Left lung (tissue), 10 donors: ENCODE measurements around the gene KCNK3. TPM values are rescaled to one million over a fixed set of nuclear protein-coding genes. Genes with fewer than 3 reads are reported as not detected.

ENCODE experiments used
- ATAC-seq: fragments of 200-7000 bp; cut with Tn5 transposase; one replicate; pipeline ENCODE4 v1.9.1; 2020; ENCODE audit warnings: moderate library complexity
- DNase-seq, 4 donors: peaks; one replicate each; pipeline ENCODE4 v3.0.0-alpha.2; 2013 to 2020
- H3K27ac ChIP-seq, 2 donors: fragments of 200-600 bp; sonication (generic) in 1 of 2; one replicate each; pipeline versions ENCODE4 v1.5.0 to v1.8.0; 2020 to 2021
- H3K27me3 ChIP-seq, 2 donors: fragments of 200-600 bp; sonication (generic) in 1 of 2; one replicate each; pipeline versions ENCODE4 v1.5.0 to v1.8.0; 2020 to 2021
- H3K36me3 ChIP-seq, 2 donors: fragments of 200-600 bp; sonication (generic) in 1 of 2; one replicate each; pipeline versions ENCODE4 v1.5.0 to v1.8.0; 2020 to 2021
- H3K4me1 ChIP-seq, 2 donors: fragments of 200-600 bp; one replicate each; pipeline ENCODE4 v1.8.0; 2021
- H3K4me3 ChIP-seq, 2 donors: fragments of 200-600 bp; sonication (generic) in 1 of 2; one replicate each; pipeline versions ENCODE4 v1.5.0 to v1.8.0; 2020 to 2021; ENCODE audit warnings: mild to moderate bottlenecking in 1 of 2
- H3K9me3 ChIP-seq, 2 donors: fragments of 200-600 bp; sonication (generic) in 1 of 2; one replicate each; pipeline versions ENCODE4 v1.5.0 to v1.8.0; 2020 to 2021
- intact Hi-C, 2 donors: fragments of 100-400 bp; cut with DNase I; formaldehyde crosslinking; loops; one replicate each; pipeline versions ENCODE4 v1.11.2 to v1.14.2; 2022
- polyA plus RNA-seq, 6 donors: library from polyadenylated mRNA; unstranded; fragments of 120-200 nt; gene quantifications; one replicate each; pipeline ENCODE4 v1.2.1, GENCODE V29; 2013; ENCODE audit not compliant: insufficient read length in 6 of 6
- total RNA-seq, 2 donors: library from RNA; stranded (reverse); fragmentation: NEBNext Ultra II Directional; extraction: Animal tissue kit (Norgen Biotek cat#: 25700); gene quantifications; one replicate each; pipeline ENCODE4 v1.2.1, GENCODE V29; 2021
- TF ChIP-seq, protein P1 (sequence below), 2 donors: fragments of 200-600 bp; sonication (generic) in 1 of 2; IDR thresholded peaks; one replicate each; pipeline versions ENCODE4 v1.5.0 to v1.8.0; 2021; ENCODE audit warnings: antibody characterized with exemption in 2 of 2
- donor health status: DM: no; HTN: yes; CAD: no.
- donor health status: DM: no; HTN: no; CAD: no.

KCNK3 gene
- total and polyA plus RNA-seq, 8 donors, result 17.8 to 34.9 (median 28.3) TPM

DNA sequence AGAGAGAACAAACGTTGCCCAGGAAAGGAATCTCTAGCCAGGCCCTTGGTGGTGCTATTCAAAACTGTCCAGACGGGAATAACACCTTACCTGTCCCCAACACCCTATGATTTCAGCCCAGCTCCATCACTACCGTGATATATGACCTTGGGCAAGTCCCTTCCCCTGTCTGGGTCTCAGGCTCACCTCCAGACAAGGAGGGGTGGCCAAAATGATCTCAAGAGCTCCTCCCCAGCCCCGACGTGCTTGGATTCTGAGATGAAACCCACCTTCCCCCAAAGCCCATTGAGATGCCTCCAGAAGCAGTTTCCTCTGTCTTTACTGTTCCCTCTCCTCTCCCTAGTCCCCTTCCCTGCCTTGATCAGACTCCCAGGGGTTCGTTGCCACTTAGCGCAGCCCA is 1.5 kb downstream of the KCNK3 start:
- Histone ChIP-seq H3K27ac (no peak overlapping the region), H3K27me3 (peaks cover 17 to 92% of the 10 kb centered on the region in 2 donors), H3K36me3 (no peaks in the 10 kb centered on the region), H3K9me3 (no peaks in the 10 kb centered on the region), H3K4me3 (peak overlapping the region in 1 of 2 donors; percentile 31), H3K4me1 (peaks cover 6 to 12% of the 10 kb centered on the region in 2 donors)
- TF ChIP-seq, protein P1, sequence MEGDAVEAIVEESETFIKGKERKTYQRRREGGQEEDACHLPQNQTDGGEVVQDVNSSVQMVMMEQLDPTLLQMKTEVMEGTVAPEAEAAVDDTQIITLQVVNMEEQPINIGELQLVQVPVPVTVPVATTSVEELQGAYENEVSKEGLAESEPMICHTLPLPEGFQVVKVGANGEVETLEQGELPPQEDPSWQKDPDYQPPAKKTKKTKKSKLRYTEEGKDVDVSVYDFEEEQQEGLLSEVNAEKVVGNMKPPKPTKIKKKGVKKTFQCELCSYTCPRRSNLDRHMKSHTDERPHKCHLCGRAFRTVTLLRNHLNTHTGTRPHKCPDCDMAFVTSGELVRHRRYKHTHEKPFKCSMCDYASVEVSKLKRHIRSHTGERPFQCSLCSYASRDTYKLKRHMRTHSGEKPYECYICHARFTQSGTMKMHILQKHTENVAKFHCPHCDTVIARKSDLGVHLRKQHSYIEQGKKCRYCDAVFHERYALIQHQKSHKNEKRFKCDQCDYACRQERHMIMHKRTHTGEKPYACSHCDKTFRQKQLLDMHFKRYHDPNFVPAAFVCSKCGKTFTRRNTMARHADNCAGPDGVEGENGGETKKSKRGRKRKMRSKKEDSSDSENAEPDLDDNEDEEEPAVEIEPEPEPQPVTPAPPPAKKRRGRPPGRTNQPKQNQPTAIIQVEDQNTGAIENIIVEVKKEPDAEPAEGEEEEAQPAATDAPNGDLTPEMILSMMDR (IDR thresholded peaks at IDR 0.05), result no peak
- DNase-seq, result peak in 1 of 4 donors; percentile 10
- intact Hi-C loops, result no loop called here
- no peak for ATAC-seq

DNA sequence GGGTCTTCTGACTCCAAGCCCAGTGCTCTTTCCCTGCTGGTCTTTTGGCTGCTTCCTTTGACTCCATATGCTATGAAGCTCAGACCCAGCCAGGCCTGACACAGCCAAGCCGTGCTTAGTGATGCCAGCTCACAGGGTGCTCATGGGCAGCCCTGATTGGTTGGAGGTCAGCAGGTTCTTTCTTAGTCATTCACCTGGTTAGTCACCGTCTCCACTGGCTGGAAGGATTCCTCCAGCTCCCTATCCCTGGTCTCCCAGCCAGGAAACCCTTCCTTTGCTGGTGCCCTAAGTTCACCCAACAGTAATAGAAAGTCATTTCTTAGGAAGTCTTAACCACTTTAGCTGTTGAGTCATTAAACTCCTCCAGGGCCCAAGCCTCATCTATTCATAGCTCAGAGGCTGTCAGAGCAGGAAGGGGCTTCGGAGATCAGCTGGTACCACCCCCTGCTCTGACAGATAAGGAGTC is 3.9 kb downstream of the KCNK3 start:
- no peak for DNase-seq
- H3K27me3 ChIP-seq, result peaks cover 17 to 88% of the 10 kb centered on the region in 2 donors
- TF ChIP-seq, protein P1 (IDR thresholded peaks at IDR 0.05), result no peak
- H3K36me3 ChIP-seq, result no peaks in the 10 kb centered on the region
- ATAC-seq, result peak; percentile 12
- no peak overlapping the region for H3K27ac ChIP-seq
- intact Hi-C loops, result no loop called here
- peaks cover 6 to 12% of the 10 kb centered on the region in 2 donors for H3K4me1 ChIP-seq
- H3K9me3 ChIP-seq, result no peaks in the 10 kb centered on the region
- no peak overlapping the region for H3K4me3 ChIP-seq

DNA sequence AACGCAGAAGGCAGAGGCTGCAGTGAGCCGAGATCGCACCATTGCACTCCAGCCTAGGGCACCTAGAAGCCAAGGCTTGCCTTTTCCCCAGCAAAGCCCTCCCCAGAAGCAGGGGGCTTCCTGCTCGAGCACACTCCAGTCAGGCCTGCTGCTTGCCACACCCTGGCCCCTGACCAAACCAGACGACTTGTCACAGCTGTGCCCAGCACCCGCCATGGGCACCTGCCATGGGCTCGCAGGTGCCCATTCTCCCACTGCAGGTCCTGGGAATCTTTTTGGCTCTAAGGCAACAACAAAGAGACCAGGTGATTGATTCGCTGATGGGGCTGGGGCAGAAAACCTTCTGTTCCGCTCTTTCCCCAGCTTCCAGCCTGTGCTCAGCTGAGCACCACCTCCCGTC is 4.9 kb downstream of the KCNK3 start:
- H3K27me3 ChIP-seq, result peaks cover 17 to 78% of the 10 kb centered on the region in 2 donors
- ATAC-seq, result no peak

DNA sequence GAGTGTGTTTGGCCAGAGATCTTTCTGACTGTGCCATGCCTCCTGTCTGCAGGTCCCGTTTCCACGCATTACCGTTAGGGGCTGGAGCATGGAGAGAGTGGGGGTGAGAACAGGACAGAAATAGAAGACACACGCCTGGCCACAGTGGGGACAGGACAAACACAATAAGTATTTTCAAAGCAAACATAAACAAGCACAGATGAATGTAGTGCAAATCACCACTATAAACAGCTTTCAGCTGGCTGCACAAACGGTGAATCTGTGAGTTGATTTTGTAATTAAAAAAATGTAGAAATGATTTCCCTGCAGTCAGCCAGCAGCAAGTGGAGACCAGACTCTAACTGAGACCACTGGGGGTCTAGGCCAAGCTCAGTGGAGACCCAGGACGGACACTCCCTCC is 6.8 kb downstream of the KCNK3 start:
- Histone ChIP-seq H3K27ac (no peak overlapping the region), H3K4me1 (no peaks in the 10 kb centered on the region), H3K9me3 (no peaks in the 10 kb centered on the region), H3K36me3 (no peaks in the 10 kb centered on the region), H3K27me3 (peaks cover 1 to 60% of the 10 kb centered on the region in 2 donors), H3K4me3 (no peak overlapping the region)
- DNase-seq (no peak), ATAC-seq (no peak)
- TF ChIP-seq, protein P1 (IDR thresholded peaks at IDR 0.05), result no peak
- intact Hi-C loops, result no loop called here

More for the DNA sequence above, 4.9 kb downstream of the KCNK3 start:
- peak in 1 of 4 donors; percentile 54 for DNase-seq
- peaks cover 5 to 6% of the 10 kb centered on the region in 2 donors for H3K4me1 ChIP-seq
- TF ChIP-seq, protein P1 (IDR thresholded peaks at IDR 0.05), result no peak
- no peaks in the 10 kb centered on the region for H3K36me3 ChIP-seq
- H3K9me3 ChIP-seq, result no peaks in the 10 kb centered on the region
- intact Hi-C loops, result no loop called here
- H3K27ac ChIP-seq, result no peak overlapping the region
- no peak overlapping the region for H3K4me3 ChIP-seq

DNA sequence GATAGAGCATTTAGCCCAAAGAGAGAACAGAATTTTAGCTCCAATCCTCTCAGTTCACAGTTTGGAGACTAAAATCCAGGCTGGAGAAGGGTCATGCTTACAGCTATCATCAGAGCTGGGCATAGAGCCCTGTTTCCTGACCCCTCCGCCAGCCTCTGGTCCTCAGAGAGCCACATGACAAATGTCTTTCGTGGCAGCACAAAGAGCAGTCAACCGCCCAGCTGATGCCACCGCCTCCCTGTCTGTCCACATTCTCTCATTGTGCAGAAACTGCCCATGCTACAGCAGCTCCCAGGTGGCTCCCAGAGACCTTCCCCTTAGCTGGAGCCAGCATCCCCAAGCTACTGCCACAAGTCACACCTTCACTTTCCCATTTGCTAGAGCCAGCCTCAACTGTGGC is 7.6 kb downstream of the KCNK3 start:
- Histone ChIP-seq H3K27ac (no peak overlapping the region), H3K4me1 (no peaks in the 10 kb centered on the region), H3K4me3 (no peak overlapping the region), H3K9me3 (no peaks in the 10 kb centered on the region), H3K27me3 (peaks cover 0 to 52% of the 10 kb centered on the region in 2 donors), H3K36me3 (no peaks in the 10 kb centered on the region)
- peak in 1 of 4 donors; percentile 28 for DNase-seq
- intact Hi-C loops, result no loop called here
- TF ChIP-seq, protein P1 (IDR thresholded peaks at IDR 0.05), result no peak
- ATAC-seq, result no peak
